ENCODE results near the gene GANC. TPM values are rescaled to one million over a fixed set of nuclear protein-coding genes. Genes with fewer than 3 reads are reported as not detected.

The GANC gene
- total and polyA plus RNA-seq, 9 of the 15 experiments (the other 6 are each of a cell fraction or from before 2014, with no cell fraction given) = 10.9 to 19.0 (median 14.5) TPM

GRCh38 chr15:42272939-42273899 lies at the start of gene GANC, which contains the start of gene TMEM87A (continued):
- peak; percentile 93 for TF ChIP-seq E2F8 (IDR thresholded peaks at IDR 0.05; ENCODE audit: low read depth, partially characterized antibody)
- peak; percentile 84 for TF ChIP-seq L3MBTL2 (IDR thresholded peaks at IDR 0.05)
- no peak for TF ChIP-seq PPARD (CRISPR knock-in tag; IDR thresholded peaks at IDR 0.05)
- peak; percentile 92 for TF ChIP-seq KLF6 (CRISPR knock-in tag; IDR thresholded peaks at IDR 0.05; ENCODE audit: borderline replicate concordance)
- peak; percentile 95 for TF ChIP-seq ZBTB40 (IDR thresholded peaks at IDR 0.05)
- TF ChIP-seq ZBTB40 (CRISPR knock-in tag; IDR thresholded peaks at IDR 0.05) = no peak
- TF ChIP-seq MYBL2 (IDR thresholded peaks at IDR 0.05; ENCODE audit: low read depth) = no peak; the same call in 1 of the 2 replicates
- TF ChIP-seq MYBL2 (CRISPR knock-in tag; IDR thresholded peaks at IDR 0.05; ENCODE audit: borderline replicate concordance) = no peak
- TF ChIP-seq PCBP2 (IDR thresholded peaks at IDR 0.05; ENCODE audit: low read depth, low read length, poor library complexity, severe bottlenecking) = no peak
